IMR-90 (cell line): Measurements from ENCODE around the gene RNASET2. TPM values are rescaled to one million over a fixed set of nuclear protein-coding genes. Genes with fewer than 3 reads are reported as not detected.

Experiments used
- ATAC-seq: fragments of 200-7000 bp; cut with Tn5 transposase; 2 replicates; pipeline ENCODE4 v1.9.1; 2020; ENCODE audit warnings: low read depth, mild to moderate bottlenecking, moderate library complexity
- BruUV-seq: library from RNA; stranded (reverse); fragments of 400-500 nt; replicated peaks from 2 replicates; lab custom pipeline; 2021; lab: Mats Ljungman, UMichigan
- CTCF ChIA-PET: fragments of 300-600 bp; formaldehyde crosslinking; extraction: SDS; loops from one replicate; lab custom pipeline; 2021; ENCODE audit warnings: antibody characterized with exemption; lab: Yijun Ruan, JAX
- POLR2A ChIA-PET: fragments of 300-600 bp; sonication (Branson Sonifier 250); formaldehyde crosslinking; loops from one replicate; lab custom pipeline; 2022; ENCODE audit warnings: antibody characterized with exemption; ENCODE audit not compliant: unreplicated experiment; lab: Charles Lee
- DNase-seq: peaks from one replicate; pipeline ENCODE4 v3.0.0; 2013
- H2AFZ ChIP-seq: replicated peaks from 2 replicates; pipeline ENCODE3; 2013; ENCODE audit warnings: low read length, mild to moderate bottlenecking; ENCODE audit not compliant: poor library complexity
- H2AK5ac ChIP-seq: 2 replicates; pipeline ENCODE4 v1.6.1; 2013; ENCODE audit warnings: low read depth, low read length, inconsistent platforms
- H2AK9ac ChIP-seq: replicated peaks from 2 replicates; pipeline ENCODE3; 2013; ENCODE audit warnings: mild to moderate bottlenecking, low read depth, low read length, moderate library complexity; ENCODE audit not compliant: poor library complexity
- H2BK120ac ChIP-seq: 2 replicates; pipeline ENCODE4 v1.6.1; 2013; ENCODE audit warnings: low read depth, low read length, inconsistent platforms
- H2BK15ac ChIP-seq: 3 replicates; pipeline ENCODE4 v1.6.1; 2013; ENCODE audit warnings: low read depth, low read length, inconsistent platforms
- H2BK20ac ChIP-seq: 2 replicates; pipeline ENCODE4 v1.6.1; 2013; ENCODE audit warnings: low read depth, mild to moderate bottlenecking, inconsistent platforms, low read length, moderate library complexity
- H2BK5ac ChIP-seq: 2 replicates; pipeline ENCODE4 v1.6.1; 2013; ENCODE audit warnings: mild to moderate bottlenecking, low read depth, low read length, inconsistent platforms; ENCODE audit not compliant: poor library complexity, severe bottlenecking
- H3K14ac ChIP-seq: replicated peaks from 2 replicates; pipeline ENCODE4 v1.6.1; 2013; ENCODE audit warnings: low read depth, low read length, inconsistent platforms
- H3K18ac ChIP-seq: 2 replicates; pipeline ENCODE4 v1.6.1; 2013; ENCODE audit warnings: low read depth, low read length, control low read depth
- H3K23ac ChIP-seq: 2 replicates; pipeline ENCODE4 v1.6.1; 2013; ENCODE audit warnings: low read depth, low read length, inconsistent platforms
- H3K27ac ChIP-seq: 2 replicates; pipeline ENCODE4 v1.5.1; 2013; ENCODE audit warnings: mild to moderate bottlenecking, control low read depth, low read length; ENCODE audit not compliant: insufficient read depth
- H3K27me3 ChIP-seq: 2 replicates; pipeline ENCODE4 v1.6.1; 2013; ENCODE audit warnings: low read length; ENCODE audit not compliant: control insufficient read depth, insufficient read depth
- H3K36me3 ChIP-seq: 2 replicates; pipeline ENCODE4 v1.6.1; 2013; ENCODE audit warnings: low read length, mixed read lengths; ENCODE audit not compliant: control insufficient read depth, insufficient read depth
- H3K4ac ChIP-seq: 2 replicates; pipeline ENCODE4 v1.6.1; 2013; ENCODE audit warnings: low read depth, low read length, inconsistent platforms
- H3K4me1 ChIP-seq: 2 replicates; pipeline ENCODE4 v1.6.1; 2013; ENCODE audit warnings: low read length, mixed read lengths; ENCODE audit not compliant: control insufficient read depth, insufficient read depth
- H3K4me2 ChIP-seq: 2 replicates; pipeline ENCODE4 v1.6.1; 2013; ENCODE audit warnings: low read depth, mild to moderate bottlenecking, control low read depth, low read length, moderate library complexity
- H3K4me3 ChIP-seq: 2 replicates; pipeline ENCODE4 v1.5.1; 2013; ENCODE audit warnings: low read depth, mild to moderate bottlenecking, control low read depth, low read length, moderate library complexity; ENCODE audit not compliant: insufficient read depth
- H3K56ac ChIP-seq: 2 replicates; pipeline ENCODE4 v1.6.1; 2013; ENCODE audit warnings: low read length, inconsistent platforms; ENCODE audit not compliant: insufficient read depth; ENCODE audit errors: extremely low read depth
- H3K79me1 ChIP-seq, 2 experiments: 2 replicates each; pipeline ENCODE4 v1.6.1; 2013; ENCODE audit warnings: low read length in 2 of 2, inconsistent platforms in 1 of 2, low read depth in 1 of 2
- H3K9ac ChIP-seq: 2 replicates; pipeline ENCODE4 v1.6.1; 2013; ENCODE audit warnings: low read depth, low read length, control low read depth
- H3K9me1 ChIP-seq: 2 replicates; pipeline ENCODE4 v1.6.1; 2013; ENCODE audit warnings: low read length, inconsistent platforms; ENCODE audit not compliant: insufficient read depth
- H3K9me3 ChIP-seq: 2 replicates; pipeline ENCODE4 v1.6.1; 2013; ENCODE audit warnings: low read length; ENCODE audit not compliant: control insufficient read depth, insufficient read depth
- H4K20me1 ChIP-seq: 2 replicates; pipeline ENCODE4 v1.6.1; 2013; ENCODE audit warnings: low read length, inconsistent platforms; ENCODE audit not compliant: insufficient read depth
- H4K5ac ChIP-seq: 2 replicates; pipeline ENCODE4 v1.6.1; 2013; ENCODE audit warnings: mild to moderate bottlenecking, low read depth, low read length, control low read depth
- H4K8ac ChIP-seq, 2 experiments: 2 replicates each; pipeline ENCODE4 v1.6.1; 2013; ENCODE audit warnings: low read depth in 2 of 2, low read length in 2 of 2, control low read depth in 1 of 2, inconsistent platforms in 1 of 2
- H4K91ac ChIP-seq: 2 replicates; pipeline ENCODE4 v1.6.1; 2013; ENCODE audit warnings: low read depth, low read length, inconsistent platforms; ENCODE audit not compliant: insufficient read depth
- CEBPB ChIP-seq: IDR thresholded peaks from 2 replicates; pipeline ENCODE4 v1.6.1; 2012; ENCODE audit warnings: low read depth, low read length, improper control_type of control experiment
- FOS ChIP-seq: fragments of 150-350 bp; IDR thresholded peaks from 2 replicates; pipeline ENCODE4 v1.6.1; 2016; ENCODE audit warnings: low read depth, low read length
- MAZ ChIP-seq: IDR thresholded peaks from 2 replicates; pipeline ENCODE4 v1.6.1; 2012; ENCODE audit warnings: low read depth, mild to moderate bottlenecking, low read length, improper control_type of control experiment, moderate library complexity, borderline replicate concordance
- RAD21 ChIP-seq: IDR thresholded peaks from 2 replicates; pipeline ENCODE4 v1.6.1; 2012; ENCODE audit warnings: low read length, improper control_type of control experiment
- WGBS, 2 experiments: methylation state at CpG; one replicate each; pipeline versions ENCODE4 v1.1.5 to v1.1.7; 2013; ENCODE audit warnings: missing lambda C conversion rate in 2 of 2; ENCODE audit not compliant: insufficient read length in 1 of 2; ENCODE audit errors: extremely low coverage in 2 of 2; 5-methylcytosine and 5-hydroxymethylcytosine counted together
- dilution Hi-C: fragments of 300-500 bp; cut with HindIII; formaldehyde crosslinking; loops from one replicate; pipeline ENCODE4 v1.14.3; 2018; ENCODE audit warnings: low sequenced_read_pairs; ENCODE audit not compliant: unreplicated experiment
- in situ Hi-C: fragments of 300-500 bp; cut with MboI; formaldehyde crosslinking; loops from 3 replicates; pipeline ENCODE4 v1.14.3; 2019; ENCODE audit warnings: low sequenced_read_pairs, inconsistent platforms, mixed read lengths
- intact Hi-C: fragments of 100-400 bp; cut with micrococcal nuclease; formaldehyde crosslinking; loops from 2 replicates; pipeline ENCODE4 v1.10.0; 2022
- polyA plus RNA-seq, 3 experiments: library from polyadenylated mRNA; depleted of rRNA; stranded (reverse); fragments of >200 nt; gene quantifications; 2 replicates each; pipeline ENCODE4 v1.2.3, GENCODE V29; 2012; ENCODE audit warnings: low replicate concordance in 1 of 3
- total RNA-seq: library from RNA; depleted of rRNA; stranded (reverse); fragments of >200 nt; gene quantifications from 2 replicates; pipeline ENCODE4 v1.2.3, GENCODE V29; 2012

Gene RNASET2
- total and polyA plus RNA-seq, 2 of the 4 experiments (the other 2 are of a cell fraction): 13.6 to 24.9 TPM

DNA sequence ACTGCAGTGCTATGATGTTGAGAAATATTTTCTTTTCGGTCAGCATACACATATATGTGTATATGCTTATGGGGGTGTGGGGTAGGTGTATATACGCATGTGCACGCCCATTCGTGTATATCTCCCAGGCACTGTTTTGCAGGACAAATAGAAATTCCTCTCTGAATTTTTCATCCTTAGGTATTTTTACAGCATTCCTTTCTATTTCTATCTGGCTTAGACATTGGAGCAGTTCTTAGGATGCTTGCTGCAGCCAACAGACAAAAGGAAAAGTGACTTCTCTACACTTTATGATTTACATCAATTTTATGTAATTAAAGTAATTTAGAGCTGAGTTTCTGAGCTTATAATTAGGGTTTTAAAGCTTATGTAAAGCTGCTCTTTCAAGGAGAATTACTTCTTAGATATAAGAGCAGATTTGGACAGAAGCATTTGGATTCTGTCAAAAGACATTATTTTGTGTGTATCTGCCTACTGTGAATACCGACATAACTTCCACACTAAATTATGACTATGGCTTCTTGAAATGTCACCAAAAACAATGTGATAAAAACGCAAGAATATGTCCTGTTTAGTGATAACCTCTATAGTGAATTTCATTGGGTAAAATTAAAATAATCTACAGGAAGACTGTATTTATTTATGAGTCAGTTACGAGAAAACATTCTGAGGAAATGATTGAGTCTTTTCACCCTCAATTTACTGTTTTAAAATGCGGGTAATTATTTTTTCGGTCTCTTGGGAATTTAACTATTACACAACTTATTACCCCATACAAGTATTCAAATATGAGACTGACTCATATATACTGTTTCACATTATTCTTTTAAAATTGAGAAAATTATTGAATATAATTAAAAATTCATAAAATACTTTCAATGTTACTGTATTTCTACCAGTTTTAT, 21.5 kb upstream of the RNASET2 start:
- no peak overlapping the region for H2BK120ac ChIP-seq
- H2AFZ ChIP-seq: no peak overlapping the region
- H4K91ac ChIP-seq: no peak overlapping the region
- no TSS peak for BruUV-seq
- no peak overlapping the region for H3K14ac ChIP-seq
- no peaks in the 10 kb centered on the region for H3K27me3 ChIP-seq
- H3K23ac ChIP-seq: no peak overlapping the region
- H4K20me1 ChIP-seq: no peaks in the 10 kb centered on the region
- H3K4me1 ChIP-seq: no peaks in the 10 kb centered on the region
- no peaks in the 10 kb centered on the region for H3K36me3 ChIP-seq
- dilution Hi-C loops: no loop called here
- H4K5ac ChIP-seq: no peak overlapping the region
- no peak overlapping the region for H3K18ac ChIP-seq
- H2AK5ac ChIP-seq: no peak overlapping the region
- H3K9me3 ChIP-seq: no peaks in the 10 kb centered on the region
- no peak overlapping the region for H3K27ac ChIP-seq
- H2AK9ac ChIP-seq: no peak overlapping the region
- intact Hi-C loops: no loop called here
- H3K4me2 ChIP-seq: no peak overlapping the region
- no peak overlapping the region for H4K8ac ChIP-seq
- H3K4ac ChIP-seq: no peak overlapping the region
- peak; percentile 48 for ATAC-seq
- in situ Hi-C loops: loop anchor here (25.0 kb wide), 1 partner anchor 341 kb away; the partner anchor contains the start of gene RPS6KA2
- ChIA-PET CTCF (no interaction called here), POLR2A (no interaction called here)
- no peak overlapping the region for H3K56ac ChIP-seq
- no peak for DNase-seq
- WGBS, 2 experiments: no CpG with 5 or more reads among the region's 9 CpGs
- no peak for TF ChIP-seq MAZ
- no peak for TF ChIP-seq RAD21
- no peak for TF ChIP-seq FOS
- TF ChIP-seq CEBPB: peak; percentile 28; the same call in 1 of the 2 replicates
- no peak overlapping the region for H3K4me3 ChIP-seq
- H3K9me1 ChIP-seq: no peaks in the 10 kb centered on the region; the same call in 1 of the 2 replicates
- H2BK15ac ChIP-seq: no peak overlapping the region
- H3K79me1 ChIP-seq: peaks cover 2% of the 10 kb centered on the region in 2 experiments; a peak in 2 of 4 replicates
- no peak overlapping the region for H3K9ac ChIP-seq
- no peak overlapping the region for H2BK5ac ChIP-seq
- no peak overlapping the region for H2BK20ac ChIP-seq
